CMK (cell line): ENCODE results near the gene NUDT14.

Experiments
- DNase-seq: peaks from one replicate; pipeline ENCODE4 v3.0.0-alpha.2; 2010; ENCODE audit warnings: low read depth

The NUDT14 gene

DNA sequence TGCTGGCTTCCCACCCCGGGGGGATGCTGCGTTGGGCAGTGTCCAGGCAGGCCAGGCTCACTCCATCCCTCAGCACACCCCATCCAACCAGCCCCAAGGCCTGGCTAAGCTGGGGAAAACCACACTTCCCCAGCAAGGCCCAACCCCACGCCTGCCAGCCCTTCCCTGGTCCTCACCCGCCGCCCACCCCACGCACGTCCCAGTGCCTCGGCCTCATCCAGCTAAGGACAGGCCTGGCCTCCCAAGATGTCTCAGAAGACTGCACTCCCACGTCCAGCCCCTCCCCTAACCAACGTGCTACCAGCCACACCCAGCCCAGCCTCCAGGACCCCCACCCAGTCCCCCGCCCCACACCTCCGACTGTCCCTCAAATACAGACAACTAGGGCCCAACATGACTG, 22.3 kb downstream of the NUDT14 start:
- DNase-seq, result no peak

DNA sequence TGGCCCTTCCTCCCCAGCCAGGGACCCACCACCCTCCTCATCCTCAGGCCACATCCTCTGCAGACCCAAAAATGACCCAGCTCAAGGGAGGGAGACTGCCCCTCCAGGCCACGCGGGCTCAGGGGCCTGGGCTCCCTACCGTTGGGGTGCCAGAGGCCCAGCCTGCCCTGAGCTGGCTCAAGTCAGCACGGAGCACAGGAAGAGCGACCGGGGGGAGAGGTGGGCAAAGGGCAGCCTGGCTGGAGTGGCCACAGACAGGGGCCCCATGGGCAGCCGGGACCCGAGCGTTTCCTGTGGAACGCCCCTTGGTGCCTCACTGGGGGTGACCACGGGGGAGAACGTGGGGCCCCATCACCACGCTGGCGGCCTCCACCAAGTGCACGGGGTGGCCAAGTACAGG, 23.2 kb downstream of the NUDT14 start:
- DNase-seq, result no peak

DNA sequence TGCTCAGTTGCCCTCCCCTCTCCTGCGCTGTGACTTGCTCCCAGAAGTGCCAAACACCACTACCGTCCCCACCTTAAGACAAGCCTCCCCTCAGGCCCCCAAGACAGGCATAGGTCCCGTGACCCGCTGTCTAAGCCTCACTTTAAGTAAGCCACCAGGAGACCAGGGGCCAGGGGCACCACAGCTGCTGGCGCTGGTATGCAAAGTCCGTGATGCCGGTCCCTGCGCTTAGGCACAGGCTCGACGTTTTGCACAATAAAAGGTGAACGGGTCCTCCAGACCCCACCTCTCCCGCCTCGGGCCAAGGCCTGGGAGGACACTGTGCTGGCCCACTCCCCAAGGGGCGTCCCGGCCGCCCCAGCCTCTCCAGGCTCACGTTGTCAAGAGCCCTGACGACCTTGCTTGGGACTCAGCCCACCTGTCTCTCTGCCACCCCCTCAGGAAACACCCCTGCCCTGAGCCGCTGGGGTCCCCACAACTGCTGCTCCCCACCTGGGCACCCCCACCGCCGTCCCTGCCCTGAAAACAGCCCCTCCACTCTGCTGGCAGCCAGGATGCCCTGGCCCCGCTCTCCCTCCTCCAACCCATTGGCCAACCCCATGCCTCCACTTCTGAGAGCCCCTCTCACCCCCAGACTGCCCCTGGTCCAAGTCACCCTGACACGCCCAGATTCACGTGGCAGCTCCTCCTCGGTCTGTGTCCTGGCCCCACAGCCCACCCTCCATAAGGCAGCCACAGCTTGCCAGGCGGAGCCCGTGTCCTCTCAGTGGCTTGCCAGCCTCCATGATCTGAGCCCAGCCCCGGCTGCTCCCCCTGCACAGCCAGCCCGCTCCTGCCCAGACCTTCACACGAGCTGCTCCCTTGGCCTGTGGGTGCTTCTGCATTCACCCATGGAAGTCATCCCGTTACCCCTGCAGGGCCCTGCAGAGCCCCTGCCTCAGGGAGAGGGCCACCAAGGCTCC, 24.4 kb downstream of the NUDT14 start:
- DNase-seq, result no peak

DNA sequence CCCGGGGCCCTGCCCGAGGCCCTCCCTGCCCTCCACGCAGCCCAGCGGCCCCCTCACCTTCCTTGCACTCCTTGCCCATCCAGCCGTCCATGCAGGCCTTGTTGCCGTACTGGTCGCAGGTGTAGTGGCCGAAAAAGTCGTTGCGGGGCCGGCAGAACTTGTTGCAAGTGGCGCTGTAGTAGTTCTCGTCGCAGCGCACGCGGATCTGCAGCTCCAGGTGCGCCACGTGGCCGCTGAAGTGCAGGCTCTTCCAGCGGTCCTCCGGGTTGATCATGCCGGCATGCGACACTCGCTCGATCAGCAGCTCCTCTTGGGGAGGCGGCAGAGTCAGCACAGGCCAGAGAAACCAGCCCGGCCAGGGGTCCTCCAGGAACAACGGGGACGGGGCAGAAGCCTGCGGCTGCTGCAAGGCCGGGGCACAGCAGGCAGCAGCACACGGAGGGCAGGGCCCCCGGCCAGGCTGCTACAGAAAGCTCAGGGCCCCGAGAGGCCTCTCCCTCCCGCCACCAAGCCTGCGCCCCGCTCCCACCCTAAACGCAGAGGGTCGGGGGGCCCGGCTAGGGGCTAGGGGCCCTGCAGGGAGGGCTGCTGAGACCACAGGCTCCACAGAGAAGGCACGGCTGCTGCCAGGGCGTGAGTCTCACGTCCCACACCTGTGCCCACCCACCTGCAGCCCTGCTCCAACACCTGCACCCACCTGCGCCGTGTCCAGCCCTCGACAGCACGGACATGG, 25.3 kb downstream of the NUDT14 start:
- DNase-seq, result no peak

DNA sequence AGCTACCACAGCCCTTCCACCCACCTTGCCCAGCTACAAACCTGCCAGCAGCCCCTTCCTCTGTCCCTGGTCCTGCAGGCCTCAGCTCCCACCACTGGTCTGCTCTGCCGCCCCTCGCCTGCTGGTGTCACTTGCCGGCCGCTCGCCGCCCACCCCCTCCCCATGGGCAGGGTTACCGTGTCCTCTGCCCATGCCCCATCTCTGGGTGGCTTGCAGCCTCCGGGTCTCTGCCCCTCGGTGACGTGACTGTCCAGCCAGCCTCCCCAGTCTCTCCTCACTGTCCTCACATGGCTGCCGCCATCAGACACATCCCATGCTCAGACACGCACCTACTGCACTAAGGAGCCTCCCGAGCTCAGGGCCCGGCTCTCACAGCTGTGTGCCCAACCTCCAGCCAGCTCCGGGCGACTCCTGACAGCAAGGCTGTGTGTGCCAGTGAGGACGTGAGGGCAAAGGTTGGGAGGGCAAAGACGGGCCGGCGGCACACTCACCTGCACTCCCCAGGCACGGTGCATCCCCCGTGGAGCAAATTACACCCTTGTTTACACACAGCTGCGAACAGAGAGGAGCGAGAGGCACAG, 26.0 kb downstream of the NUDT14 start:
- DNase-seq, result no peak

DNA sequence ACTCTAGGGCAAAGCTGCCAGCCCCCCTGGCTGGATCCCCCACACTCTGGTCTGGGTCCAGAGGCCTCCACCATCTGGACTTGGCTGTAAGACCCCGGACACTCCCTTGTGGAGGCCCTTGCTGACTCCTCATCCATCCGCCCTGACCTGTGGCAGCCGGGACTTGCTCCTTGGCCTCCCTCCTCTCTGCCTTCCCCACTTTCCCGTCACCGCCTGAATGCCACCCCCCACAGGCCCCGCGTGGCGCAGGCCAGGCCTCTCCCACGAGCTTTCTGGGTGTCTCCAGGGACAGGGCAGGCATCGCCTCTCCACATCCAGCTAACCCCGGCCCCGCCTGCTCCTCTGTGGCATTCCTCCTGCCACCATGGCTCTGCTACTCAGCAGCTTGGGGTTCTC, 26.6 kb downstream of the NUDT14 start:
- DNase-seq, result no peak

DNA sequence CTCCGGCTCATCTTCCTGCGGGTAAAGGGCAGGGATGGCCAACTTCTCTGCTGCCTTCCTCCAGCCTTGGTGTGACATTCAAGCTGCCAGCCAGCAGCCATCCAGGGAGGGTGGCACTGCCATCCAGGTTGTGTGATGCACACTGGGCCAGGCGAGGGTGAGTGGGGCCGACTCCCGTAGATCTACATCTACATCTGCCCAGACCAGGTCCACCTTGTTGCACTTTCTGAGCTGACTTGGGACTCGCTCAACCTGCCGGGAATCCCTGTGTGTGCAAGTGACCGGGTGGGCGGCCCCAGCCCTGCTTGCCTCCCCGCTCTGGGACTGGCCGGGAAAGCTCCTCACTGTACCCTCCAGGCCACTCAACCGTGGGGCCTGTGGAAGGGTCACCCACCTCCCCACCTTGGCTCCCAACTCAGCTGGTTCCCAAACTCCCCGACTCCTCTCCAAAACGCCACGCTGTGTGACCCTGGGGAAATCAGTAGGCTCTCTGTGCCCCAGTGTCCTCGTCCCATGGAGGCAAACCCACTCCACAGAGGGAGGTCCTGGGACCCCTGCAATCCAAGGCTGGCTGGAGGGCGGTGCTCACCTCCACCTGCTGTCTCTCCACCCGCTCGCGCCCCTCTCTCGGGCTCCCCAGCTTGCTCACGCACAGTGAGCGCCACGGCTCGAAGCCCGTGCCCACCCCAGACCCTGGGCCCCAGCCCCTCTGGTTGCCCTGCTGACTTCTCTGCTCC, 27.2 kb downstream of the NUDT14 start:
- DNase-seq, result no peak

DNA sequence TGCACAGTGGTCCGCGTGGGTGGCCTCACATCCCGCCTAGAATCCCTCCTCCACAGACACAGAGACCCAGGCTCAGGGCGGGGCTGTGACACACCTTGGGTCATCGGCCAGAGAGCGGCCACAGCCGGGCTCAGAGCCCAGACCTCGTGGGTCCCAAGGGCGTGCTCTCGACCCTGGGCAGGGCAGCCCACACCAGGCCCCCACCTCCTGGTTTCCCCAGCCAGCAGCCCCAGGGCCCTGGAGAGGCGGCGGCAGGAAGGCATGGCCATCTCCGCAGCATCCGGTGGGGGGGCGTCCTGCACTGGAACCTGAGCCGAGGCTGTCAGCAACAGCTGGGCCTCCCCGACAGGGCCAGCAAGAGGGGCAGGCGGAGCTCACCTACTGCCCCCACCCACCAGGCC, 27.8 kb downstream of the NUDT14 start:
- DNase-seq, result no peak

DNA sequence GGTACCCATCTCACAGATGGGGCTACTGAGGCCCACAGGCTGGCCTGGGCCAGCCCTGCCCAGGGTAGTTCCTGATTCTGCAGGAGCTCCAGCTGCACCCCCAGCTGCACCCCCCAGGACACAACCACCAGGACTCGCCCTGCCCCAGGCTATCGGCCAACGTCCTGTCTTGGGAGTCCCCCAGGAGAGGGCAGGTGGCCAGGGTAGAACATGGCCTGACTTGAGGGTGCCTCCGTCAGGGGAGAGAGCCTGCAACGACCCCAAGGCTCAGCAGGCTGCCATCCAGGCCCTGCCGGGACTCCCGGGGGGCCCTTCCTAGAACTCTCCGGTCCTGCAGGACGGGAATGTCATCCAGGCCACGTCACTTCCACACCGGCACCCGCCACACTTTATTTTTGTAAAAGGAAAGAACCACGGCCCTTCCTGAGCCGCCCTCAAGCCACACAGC, 28.3 kb downstream of the NUDT14 start:
- DNase-seq, result no peak

DNA sequence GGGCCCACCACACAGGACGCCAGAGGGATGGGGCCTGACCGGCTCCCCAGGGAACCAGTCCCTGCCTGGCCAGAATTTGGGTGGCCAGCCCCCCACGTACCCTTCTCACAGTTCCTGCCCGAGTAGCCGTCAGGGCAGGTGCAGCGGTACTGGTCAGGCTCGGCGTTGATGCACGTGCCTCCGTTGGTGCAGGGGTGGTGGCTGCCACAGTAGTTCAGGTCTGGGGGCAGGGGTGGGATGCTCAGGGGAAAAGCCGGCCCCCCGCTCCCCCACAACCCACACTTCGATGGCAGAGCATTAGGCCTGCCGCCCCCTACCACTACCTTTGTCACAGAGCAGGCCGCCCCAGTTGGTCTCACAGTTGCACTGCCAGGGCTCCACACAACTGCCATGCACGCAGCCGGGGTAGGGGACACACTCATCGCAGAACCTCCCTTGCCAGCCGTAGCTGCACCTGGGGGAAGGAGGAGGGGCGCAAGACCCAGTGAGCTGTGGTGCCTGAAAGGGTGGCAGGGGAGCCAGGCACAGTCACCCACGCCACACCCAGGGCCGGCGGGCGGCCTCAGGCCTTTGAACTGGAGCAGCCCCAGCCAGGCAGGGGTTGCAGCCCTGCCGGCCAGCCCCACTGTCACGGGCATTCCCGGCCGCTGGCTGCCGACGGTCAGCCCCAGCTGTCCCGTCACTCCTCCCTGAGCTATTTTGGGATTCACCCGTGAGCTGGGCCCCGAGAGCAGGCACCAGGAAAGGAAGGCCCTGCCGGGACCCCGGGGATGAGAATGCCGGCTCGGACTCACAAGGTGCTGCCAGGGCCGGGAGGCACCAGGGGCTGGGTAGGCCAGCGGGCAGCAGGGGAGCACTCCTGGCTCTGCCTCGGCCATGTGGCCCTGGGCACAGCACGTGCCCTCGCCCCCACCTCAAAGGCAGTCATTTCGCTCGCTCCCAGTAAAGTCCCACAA, 29.0 kb downstream of the NUDT14 start:
- DNase-seq, result no peak

DNA sequence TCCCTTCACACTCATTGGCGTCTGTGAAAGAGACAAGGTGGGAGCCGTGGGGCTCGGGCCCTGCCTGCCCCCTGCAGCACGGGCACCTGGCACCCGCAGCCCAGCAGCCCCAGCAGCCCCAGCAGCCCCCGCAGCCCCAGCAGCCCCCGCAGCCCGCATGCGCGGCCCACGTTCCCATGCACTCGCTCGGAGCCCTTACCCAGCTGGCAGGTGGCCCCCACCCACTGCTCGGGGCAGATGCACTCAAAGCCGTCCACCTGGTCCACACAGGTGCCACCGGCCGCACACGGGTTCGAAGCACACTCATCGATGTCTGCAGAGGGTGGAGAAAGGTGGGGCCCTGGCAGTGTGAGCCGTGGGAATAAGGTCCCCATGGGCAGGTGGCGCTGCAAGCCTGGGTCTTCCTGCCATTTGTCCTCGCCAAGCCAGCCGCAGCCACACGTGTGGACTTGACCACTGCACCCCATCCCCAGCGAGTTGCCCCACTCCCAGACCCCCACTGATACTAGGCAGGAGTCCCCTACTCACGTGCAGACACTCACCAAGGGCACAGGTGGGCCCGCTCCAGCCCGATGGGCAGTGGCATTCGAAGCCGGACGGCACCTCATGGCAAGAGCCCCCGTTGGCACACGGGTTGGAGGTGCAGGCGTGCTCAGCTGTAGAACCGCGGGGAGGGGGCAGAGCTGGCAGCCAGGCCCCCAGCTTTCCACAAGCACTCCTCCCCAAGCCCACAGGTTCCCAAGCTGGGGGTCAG, 29.9 kb downstream of the NUDT14 start:
- DNase-seq, result no peak

DNA sequence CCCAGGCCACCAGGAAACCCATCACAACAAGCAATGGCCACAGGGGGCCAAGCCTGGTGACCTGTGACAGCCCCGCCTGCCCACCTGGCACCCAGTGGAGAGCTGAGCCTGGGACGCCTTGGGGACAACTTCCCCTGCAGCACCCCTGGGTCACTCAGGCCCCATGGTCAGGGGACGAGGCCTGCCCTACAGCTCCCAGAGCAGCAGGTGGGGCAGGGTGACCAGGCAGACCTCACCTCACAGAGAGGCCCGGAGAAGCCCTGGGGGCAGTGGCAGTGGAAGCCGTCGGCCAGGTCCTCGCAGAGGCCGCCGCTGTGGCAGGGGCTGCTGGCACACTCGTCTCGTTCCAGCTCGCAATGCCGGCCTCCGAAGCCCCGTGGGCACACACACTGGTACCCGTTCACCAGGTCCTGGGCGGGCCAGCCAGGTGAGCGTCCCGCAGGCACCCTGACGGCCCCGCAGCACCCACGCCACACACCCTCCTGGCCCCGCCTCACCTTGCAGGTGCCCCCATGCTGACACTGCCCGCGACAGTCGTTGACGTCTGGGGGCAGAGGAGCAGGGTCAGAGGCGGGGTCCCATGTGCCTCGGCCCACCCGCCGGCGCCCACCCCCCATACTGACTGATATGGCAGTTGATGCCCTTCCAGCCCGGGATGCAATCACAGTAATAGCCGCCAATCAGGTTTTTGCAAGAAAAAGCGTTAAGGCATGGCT, 30.6 kb downstream of the NUDT14 start:
- no peak for DNase-seq

DNA sequence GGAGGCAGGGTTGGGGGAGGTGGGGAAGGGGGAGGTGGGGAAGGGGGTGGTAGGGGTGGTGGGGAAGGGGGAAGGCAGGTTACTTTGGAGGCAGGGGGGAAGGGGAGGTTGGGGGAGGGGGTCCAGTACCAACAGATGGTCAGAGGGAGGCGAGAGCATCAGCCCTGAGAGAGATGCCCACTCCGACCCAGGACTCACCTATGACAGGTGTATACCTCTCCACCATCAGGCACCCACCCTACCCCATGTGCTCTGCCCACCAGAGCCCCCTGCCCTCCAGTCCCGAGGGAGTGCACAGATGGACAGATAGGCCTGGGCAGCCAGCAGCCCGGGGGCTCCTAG, 31.1 kb downstream of the NUDT14 start:
- no peak for DNase-seq

DNA sequence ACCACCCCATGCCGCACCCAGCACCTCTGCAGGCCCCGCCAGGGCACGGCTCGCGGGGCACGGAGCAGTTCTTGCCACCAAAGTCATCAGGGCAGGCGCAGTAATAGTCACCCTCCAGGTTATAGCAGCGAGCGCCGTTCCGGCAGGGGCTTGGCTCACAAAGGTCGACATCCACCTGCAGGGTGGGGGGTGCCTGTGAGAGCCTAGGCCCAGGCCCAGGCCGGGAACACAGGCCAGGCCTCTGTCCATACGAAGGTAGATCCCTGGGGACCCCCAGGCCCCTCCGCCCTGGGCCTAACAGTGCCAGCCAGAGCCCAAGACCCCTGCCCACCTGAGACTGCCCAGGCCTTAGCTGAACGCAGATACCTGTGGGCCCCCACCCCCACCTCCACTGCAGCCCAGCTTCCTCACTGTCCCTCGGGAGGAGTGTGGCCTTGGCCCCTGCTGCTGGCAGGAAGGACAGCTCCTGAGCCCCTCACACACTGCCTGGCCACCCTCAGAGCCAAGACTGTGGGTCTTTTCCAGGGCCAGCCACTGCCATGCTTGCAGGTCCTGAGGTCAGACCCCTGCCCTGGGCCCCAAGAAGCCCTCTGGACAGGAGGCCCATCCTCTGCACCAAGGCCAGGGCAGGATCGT, 31.8 kb downstream of the NUDT14 start:
- no peak for DNase-seq

DNA sequence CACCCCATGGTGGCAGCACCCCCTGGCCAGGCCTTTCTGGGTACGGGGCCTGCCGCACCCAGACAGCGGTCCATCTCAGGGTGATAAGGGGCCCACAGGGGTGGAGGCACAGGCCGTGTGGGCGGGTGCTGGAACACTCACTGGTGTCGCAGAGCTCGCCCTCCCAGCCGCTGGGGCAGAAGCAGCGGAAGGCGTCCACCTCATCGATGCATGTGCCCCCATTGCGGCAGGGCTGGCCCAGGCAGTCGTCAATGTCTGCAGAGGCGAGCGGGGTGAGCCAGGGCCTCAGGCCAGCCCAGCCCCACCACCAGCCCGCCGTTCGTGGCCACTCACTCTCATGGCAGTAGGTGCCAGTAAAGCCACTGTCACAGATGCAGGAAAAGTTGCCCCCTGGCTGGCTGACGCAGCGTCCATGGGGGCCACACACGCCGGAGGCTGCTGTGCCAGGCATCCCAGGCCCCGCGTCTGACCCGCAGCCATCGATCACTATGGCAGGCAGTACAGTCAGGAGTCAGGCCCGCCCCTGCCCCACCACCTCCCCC, 32.4 kb downstream of the NUDT14 start:
- DNase-seq, result no peak

DNA sequence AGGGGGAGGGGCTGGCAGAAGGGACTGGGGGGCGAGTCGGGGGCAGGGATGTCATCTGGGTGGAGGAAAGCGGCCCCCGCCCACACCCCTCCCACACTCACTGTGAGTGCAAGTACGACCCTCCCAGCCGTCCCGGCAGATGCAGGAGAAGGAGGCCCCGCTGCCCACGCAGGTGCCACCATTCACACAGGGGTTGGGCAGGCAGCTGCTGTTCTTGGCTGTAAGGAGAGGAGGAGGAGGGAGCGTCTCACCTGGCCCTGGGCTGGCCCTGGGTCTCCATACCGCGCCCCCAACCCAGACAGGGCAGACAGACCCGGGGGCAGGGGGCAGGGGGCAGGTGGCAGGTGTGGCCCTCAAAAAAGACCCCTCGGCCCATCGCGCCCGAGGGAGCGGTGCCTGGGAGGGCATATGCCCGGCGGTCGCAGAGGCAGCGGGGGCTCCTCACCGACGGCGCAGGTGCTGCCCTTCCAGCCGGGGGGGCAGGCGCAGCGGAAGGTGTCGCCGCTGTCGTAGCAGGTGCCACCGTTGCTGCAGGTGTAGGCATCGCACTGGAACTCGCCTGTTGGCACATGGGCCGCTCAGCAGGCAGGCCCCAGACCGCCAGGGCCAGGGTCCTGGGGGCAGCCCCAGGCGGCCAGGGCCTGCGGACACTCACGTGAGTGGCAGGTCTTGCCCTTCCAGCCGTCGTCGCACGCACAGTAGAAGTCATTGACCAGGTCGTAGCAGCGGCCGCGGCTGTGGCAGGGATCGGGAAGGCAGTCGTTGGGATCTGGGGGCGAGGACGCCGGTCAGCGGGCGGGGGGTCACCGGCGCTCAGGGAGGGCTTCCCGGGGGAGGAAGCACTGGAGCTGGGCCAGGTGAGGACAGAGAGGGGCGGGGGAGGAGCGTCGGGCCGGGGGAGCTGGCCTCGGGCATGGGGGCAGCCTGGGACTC, 33.2 kb downstream of the NUDT14 start:
- no peak for DNase-seq

DNA sequence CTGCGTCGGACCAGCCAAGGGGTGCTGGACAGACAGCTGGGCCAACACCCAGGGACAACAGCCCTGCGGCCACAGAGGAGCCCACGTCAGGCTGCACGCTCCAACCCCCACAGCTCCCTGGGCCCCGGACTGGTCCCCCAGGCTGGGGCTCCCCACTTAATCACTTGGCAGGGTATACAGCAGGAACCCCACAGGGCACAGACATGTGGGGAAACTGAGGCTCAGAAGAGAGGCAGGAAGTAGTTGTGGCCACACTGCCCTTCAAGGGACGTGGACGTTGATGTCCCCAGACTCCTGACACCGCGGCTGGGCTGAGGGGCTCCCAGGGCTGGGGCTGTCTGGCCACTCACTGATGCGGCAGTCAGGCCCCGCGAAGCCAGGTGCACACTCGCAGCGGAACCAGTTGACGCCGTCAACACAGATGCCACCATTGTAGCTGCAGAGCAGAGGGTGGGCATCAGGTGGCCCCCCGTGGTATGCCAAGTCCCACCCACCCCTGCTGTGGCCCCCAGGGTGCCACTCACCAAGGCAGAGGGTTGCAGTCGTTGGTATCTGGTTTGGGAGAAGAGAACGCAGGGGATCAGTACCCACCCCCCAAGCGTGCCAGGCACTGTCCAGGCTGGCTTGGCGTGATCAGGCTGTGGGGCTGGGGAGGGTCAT, 34.0 kb downstream of the NUDT14 start:
- no peak for DNase-seq
